Mesodermal cell (in vitro differentiated cells): ENCODE results near the gene C4orf54.

Experiments used
- H3K27ac ChIP-seq: 2 replicates; pipeline ENCODE4 v1.7.0; 2013; ENCODE audit warnings: mild to moderate bottlenecking, low read depth, low read length, moderate library complexity; ENCODE audit not compliant: severe bottlenecking
- H3K36me3 ChIP-seq: 2 replicates; pipeline ENCODE4 v1.7.1; 2013; ENCODE audit warnings: mild to moderate bottlenecking, low read length, moderate library complexity; ENCODE audit not compliant: control insufficient read depth, insufficient read depth
- H3K4me1 ChIP-seq: one replicate; pipeline ENCODE4 v1.7.1; 2013; ENCODE audit warnings: mild to moderate bottlenecking, low read length; ENCODE audit not compliant: insufficient read depth, control insufficient read depth, poor library complexity, severe bottlenecking
- H3K4me3 ChIP-seq: 2 replicates; pipeline ENCODE4 v1.7.0; 2013; ENCODE audit warnings: low read length, control low read depth, mild to moderate bottlenecking; ENCODE audit not compliant: insufficient read depth, poor library complexity, severe bottlenecking; ENCODE audit errors: extremely low read depth
- H3K9me3 ChIP-seq: 2 replicates; pipeline ENCODE4 v1.7.1; 2013; ENCODE audit warnings: mild to moderate bottlenecking, low read length, moderate library complexity; ENCODE audit not compliant: control insufficient read depth
- WGBS, 2 experiments: methylation state at CpG; one replicate each; pipeline ENCODE4 v1.1.5; 2013; ENCODE audit warnings: missing lambda C conversion rate in 2 of 2; ENCODE audit not compliant: insufficient coverage in 2 of 2; 5-methylcytosine and 5-hydroxymethylcytosine counted together

C4orf54 gene

DNA sequence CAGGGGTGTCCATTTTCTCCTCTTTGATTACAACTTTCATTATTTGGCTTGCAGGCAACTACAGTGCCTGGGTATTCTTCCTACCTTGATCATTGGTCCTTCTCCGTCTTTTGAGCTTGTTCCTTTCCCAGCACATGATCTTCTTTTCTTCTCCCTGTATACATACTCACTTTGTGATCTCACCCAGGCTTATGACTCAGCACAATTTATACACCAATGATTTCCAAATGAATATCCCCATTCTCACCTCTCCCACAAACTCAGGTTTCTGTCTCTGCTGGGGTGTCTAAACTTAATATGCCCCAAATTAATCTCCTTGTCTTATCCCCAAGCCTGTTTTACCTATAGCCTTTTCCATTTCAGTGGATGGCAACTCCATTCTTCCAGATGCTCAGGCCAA, 19.5 kb upstream of the C4orf54 start:
- Histone ChIP-seq H3K36me3 (no peaks in the 10 kb centered on the region), H3K4me3 (no peak overlapping the region), H3K27ac (no peak overlapping the region), H3K4me1 (no peaks in the 10 kb centered on the region), H3K9me3 (peaks cover 8% of the 10 kb centered on the region)
- 79 to 100% methylated on average over 1 of the region's 1 CpG for WGBS, 2 experiments

DNA sequence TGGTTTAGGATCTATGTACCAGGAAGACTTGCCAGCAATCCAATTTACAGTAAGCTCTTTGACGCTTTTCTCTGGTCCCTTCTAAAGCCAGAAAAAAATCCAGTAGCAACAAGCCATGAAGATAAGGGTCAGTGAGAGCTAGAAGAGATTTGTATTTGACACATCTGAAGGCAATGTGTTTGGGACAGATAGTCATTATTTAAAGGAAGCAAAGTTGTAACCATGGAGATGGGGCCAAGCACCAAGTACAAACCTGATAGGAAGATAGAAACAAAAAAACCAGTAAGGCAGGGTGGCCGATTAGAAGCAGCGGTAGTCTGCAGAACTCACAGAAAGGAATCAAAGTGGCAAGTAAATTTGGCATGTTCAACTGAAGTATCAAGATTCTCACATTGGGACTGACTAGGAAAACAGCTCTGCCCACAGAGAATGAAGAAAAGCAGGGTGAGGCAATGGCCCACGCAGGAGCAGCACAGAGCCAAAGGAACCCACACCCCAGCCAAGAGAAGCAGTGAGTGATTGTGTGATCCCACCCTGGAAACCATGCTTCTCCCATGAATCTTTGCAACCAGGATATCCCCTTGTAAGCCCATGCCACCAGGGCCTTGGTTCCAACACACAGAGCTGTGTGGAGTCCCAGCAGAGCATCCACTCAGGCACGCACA, 12.9 kb upstream of the C4orf54 start:
- H3K4me3 ChIP-seq: no peak overlapping the region
- peaks cover 13% of the 10 kb centered on the region for H3K9me3 ChIP-seq
- 97 to 98% methylated on average over 4 to 5 of the region's 5 CpGs for WGBS, 2 experiments
- H3K27ac ChIP-seq: no peak overlapping the region
- H3K36me3 ChIP-seq: no peaks in the 10 kb centered on the region
- no peaks in the 10 kb centered on the region for H3K4me1 ChIP-seq

DNA sequence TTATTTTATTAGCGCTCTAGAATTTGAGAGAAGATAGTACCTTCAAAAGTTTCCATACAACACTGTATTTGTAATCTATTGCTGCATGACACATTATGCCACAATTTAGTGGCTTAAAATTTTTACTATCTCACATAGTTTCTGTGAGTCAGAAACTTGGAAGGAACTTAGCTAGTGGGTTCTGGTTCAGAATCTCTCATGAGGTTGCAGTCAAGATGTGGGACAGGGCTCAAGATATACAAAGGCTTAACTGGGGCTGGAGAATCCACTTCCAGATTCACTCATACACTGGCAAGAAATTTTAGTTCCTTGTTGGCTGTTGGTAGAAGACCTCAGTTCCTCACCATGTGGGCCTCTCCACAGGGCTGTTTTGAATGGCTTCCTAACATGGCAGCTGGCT, 11.5 kb upstream of the C4orf54 start:
- Histone ChIP-seq H3K4me1 (no peaks in the 10 kb centered on the region), H3K4me3 (no peak overlapping the region), H3K36me3 (no peaks in the 10 kb centered on the region), H3K9me3 (peaks cover 13% of the 10 kb centered on the region), H3K27ac (no peak overlapping the region)
- WGBS, 2 experiments: no CpG with 5 or more reads among the region's 1 CpG

DNA sequence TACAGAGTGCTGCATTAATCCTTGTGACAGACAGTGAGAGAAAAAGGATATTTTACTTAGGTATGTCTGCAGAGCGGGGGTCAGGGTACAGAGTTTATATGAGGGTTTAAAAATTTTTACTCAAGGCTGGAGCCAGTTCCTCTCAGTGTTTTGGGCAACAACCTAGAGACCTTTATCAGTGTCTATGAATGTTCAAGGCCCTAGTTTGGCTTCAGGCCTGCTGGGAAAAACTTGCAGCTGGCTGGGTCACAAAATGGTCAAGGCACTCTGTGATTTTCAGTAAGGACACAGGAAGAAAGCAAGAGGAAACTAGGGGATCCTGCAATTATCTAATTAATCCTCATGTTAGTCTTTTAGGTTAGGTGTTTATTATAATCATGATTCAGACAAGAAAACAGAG, 10.8 kb upstream of the C4orf54 start:
- Histone ChIP-seq H3K4me3 (no peak overlapping the region), H3K4me1 (no peaks in the 10 kb centered on the region), H3K27ac (no peak overlapping the region), H3K9me3 (peaks cover 13% of the 10 kb centered on the region), H3K36me3 (no peaks in the 10 kb centered on the region)
- WGBS, 2 experiments: 100% methylated on average over 1 of the region's 1 CpG

DNA sequence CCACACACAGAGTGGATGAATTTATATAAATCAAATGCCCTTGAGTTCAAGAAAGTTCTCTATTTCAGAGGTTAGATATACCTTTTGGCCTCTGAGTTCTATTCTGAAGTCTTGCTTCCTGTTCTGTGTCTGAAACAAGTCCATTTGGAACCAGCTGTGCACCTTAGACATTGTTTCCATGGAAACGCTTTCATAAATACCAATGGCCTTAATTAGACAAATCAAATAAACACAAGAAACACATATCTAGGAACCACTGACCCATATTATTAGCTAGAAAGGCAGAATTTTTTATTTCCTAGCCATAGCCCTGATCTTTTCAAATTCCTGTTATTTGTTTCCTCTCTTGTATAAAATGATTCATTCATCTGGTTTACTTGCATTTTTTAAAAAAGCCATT, 8.4 kb upstream of the C4orf54 start:
- H3K4me3 ChIP-seq: no peak overlapping the region
- no peaks in the 10 kb centered on the region for H3K4me1 ChIP-seq
- WGBS, 2 experiments: no CpG with 5 or more reads among the region's 1 CpG
- H3K9me3 ChIP-seq: no peaks in the 10 kb centered on the region
- H3K36me3 ChIP-seq: no peaks in the 10 kb centered on the region
- no peak overlapping the region for H3K27ac ChIP-seq

DNA sequence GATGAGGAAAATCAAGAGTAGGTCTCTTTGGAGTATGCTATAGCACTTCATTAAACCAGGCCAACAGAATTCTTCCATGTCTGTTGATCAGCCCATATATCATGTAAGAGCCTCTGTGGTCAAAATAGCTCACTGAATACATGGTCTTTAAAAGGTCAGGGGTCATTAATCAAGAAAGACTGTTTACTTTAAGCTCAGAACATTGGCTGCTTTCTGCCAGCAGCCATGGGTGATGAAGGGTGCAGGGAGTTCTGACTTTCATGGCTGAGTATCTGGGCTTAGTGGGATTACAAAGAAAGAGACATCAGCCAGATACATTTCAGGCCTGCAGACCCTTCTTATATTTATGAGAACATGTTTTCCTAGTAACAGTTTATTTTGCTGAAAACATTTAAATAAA, 7.1 kb upstream of the C4orf54 start:
- peak overlapping the region; percentile 51 for H3K27ac ChIP-seq
- H3K4me3 ChIP-seq: no peak overlapping the region
- no peaks in the 10 kb centered on the region for H3K9me3 ChIP-seq
- H3K36me3 ChIP-seq: no peaks in the 10 kb centered on the region
- no peaks in the 10 kb centered on the region for H3K4me1 ChIP-seq

DNA sequence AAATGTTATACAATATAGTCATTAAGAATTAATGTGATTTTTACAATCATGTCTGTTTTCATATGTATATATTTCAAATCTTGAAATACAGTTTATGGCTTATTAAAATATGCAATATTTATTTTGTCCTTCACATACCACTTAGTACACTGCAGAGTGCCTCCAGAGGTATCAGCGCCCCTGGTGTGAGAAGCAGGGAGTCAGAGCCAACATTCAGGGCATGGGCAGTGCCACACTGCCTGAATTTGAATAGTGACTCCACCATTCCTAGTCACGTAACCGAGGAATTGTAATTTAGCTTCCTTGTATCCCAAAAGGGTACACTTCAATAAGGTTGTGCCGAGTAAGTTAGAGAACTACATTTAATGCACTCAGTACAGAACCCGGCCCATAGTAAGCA, 4.3 kb upstream of the C4orf54 start:
- H3K9me3 ChIP-seq: no peaks in the 10 kb centered on the region
- H3K27ac ChIP-seq: no peak overlapping the region
- WGBS, 2 experiments: 93 to 96% methylated on average over 2 to 3 of the region's 5 CpGs
- H3K4me1 ChIP-seq: no peaks in the 10 kb centered on the region
- H3K36me3 ChIP-seq: no peaks in the 10 kb centered on the region
- no peak overlapping the region for H3K4me3 ChIP-seq

DNA sequence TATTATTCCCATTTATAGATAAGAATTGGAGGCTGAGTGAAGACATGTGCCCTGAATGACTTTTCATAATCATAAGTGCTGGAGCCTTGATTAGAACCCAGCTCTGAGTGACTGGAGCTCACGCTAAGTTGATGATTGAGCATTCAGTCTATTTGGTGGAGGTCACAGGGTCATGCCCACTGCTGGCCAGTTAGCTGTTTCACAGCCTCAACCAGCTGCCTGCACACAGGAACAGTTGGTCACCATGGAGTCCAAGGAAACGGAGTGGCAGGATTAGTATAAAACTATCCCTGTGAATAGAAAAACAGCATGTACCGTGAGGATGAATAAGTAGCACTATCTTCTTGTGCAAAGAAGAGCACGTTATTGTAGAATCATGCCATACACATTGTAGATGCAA, 1.0 kb upstream of the C4orf54 start:
- no peak overlapping the region for H3K4me3 ChIP-seq
- H3K4me1 ChIP-seq: no peaks in the 10 kb centered on the region
- no peaks in the 10 kb centered on the region for H3K9me3 ChIP-seq
- no peak overlapping the region for H3K27ac ChIP-seq
- WGBS, 2 experiments: 92 to 100% methylated on average over 2 to 3 of the region's 4 CpGs
- no peaks in the 10 kb centered on the region for H3K36me3 ChIP-seq

DNA sequence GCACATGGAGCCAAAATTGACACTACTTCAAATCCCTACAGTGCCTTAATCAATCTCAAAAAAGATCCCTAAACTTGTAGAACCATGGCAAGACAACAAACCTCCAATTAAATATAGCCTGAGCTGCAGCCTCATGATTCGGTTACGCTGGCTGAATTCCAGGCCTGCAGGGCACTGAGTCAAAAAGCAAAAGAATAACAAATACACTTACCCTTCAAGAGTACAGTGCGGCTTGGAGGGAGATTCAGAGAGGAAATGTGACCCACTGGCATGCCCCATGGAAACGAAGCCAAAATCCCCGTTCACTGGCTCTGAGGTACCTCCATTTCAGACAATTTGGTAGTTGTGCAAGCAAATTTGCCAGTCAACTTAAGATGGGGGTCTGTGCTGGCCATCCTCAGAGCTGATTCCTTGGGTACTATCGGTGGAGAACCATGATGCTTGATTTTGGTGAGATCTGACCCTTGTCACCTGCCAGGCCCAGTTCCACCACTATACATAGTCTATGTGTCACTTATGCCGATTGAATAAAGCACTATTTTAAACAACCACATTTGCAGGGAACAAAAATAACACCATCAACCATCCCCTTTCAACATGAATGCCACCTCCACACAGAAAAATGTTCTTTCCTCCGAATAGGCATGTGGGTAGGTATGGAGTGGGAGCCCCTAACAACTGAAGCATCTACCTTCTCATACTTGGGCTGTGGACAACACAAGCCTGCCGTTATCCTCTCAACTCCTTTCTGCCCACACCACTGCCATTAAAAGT, 2.1 kb downstream of the C4orf54 start:
- H3K4me1 ChIP-seq: no peaks in the 10 kb centered on the region
- 86 to 87% methylated on average over 4 of the region's 9 CpGs for WGBS, 2 experiments
- H3K27ac ChIP-seq: no peak overlapping the region
- no peaks in the 10 kb centered on the region for H3K36me3 ChIP-seq
- H3K9me3 ChIP-seq: no peaks in the 10 kb centered on the region
- no peak overlapping the region for H3K4me3 ChIP-seq

DNA sequence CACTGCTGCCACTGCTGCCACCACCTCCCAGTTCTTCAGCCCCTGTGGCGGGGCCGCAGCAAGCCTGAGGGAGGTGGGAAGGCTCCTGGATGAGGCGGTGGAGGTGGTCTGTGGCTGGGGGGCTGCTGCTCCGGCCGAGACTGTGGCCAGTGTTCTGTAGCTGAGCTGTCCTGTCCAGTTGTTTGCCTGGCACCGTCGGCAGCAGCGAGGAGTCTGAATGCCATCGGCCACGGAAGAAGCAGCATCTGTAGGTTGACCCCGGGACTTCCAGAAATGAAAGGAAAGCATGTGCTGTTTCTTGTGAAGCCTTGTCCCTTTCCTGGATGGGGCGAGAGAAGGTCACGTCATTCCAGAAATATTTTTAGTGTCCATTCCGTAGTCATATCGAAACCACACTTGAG, 3.3 kb downstream of the C4orf54 start:
- no peak overlapping the region for H3K4me3 ChIP-seq

DNA sequence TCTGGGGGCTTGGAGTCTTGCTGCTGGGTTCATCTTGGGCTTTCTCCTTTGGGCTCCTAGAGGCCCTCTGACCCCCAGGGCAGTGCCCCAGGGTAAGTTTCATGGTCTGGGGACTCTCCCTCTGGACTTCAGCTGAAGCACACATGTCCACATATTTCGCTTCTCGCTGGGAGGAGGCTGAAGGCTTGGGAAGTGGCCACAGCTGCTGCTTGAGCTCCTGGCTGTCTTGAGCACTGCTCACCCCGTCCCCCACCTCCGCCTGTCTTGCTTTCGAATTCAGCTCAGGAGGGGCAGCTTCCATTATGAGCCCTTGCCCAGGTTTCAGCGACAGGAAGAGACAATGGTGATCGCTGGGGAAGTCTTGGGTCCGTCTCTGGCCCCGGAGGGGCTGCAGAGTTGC, 3.7 kb downstream of the C4orf54 start:
- H3K9me3 ChIP-seq: no peaks in the 10 kb centered on the region
- H3K27ac ChIP-seq: no peak overlapping the region
- WGBS, 2 experiments: 86 to 95% methylated on average over 9 of the region's 9 CpGs
- no peak overlapping the region for H3K4me3 ChIP-seq
- no peaks in the 10 kb centered on the region for H3K4me1 ChIP-seq
- no peaks in the 10 kb centered on the region for H3K36me3 ChIP-seq

More for the DNA sequence above, 3.3 kb downstream of the C4orf54 start:
- Histone ChIP-seq H3K27ac (no peak overlapping the region), H3K36me3 (no peaks in the 10 kb centered on the region), H3K9me3 (no peaks in the 10 kb centered on the region), H3K4me1 (no peaks in the 10 kb centered on the region)
- WGBS, 2 experiments: 91 to 97% methylated on average over 10 to 13 of the region's 15 CpGs
